ENCODE data around the gene ASXL3.

GRCh38 chr18:33717339-33717738, 139.3 kb downstream of the ASXL3 start:
- TF ChIP-seq NR2C2 (IDR thresholded peaks at IDR 0.05; ENCODE audit: borderline replicate concordance, control insufficient read depth, insufficient read length, low read depth) (no peak), NFYB (IDR thresholded peaks at IDR 0.05; ENCODE audit: insufficient read depth, low read depth, low read length) (no peak), CTCF (IDR thresholded peaks at IDR 0.05 in 2 of 3, conservative IDR thresholded peaks at IDR 0.05 in 1 of 3; ENCODE audit: control insufficient read depth in 2 of 3, extremely low read depth in 1 of 3, insufficient read depth in 1 of 3, low read depth in 3 of 3, low read length in 3 of 3) (no peak), ZBED1 (IDR thresholded peaks at IDR 0.05; ENCODE audit: borderline replicate concordance) (no peak), POLR2AphosphoS2 (IDR thresholded peaks at IDR 0.05; ENCODE audit: low read depth, low read length) (no peak), SPI1 (IDR thresholded peaks at IDR 0.05; ENCODE audit: borderline replicate concordance, insufficient read depth, low read depth, low read length) (no peak), BCL11A (IDR thresholded peaks at IDR 0.05; ENCODE audit: low read depth, low read length) (no peak), JUNB (IDR thresholded peaks at IDR 0.05) (no peak), POLR2AphosphoS5 (IDR thresholded peaks at IDR 0.05; ENCODE audit: low read length) (no peak)

Data from GM12878 (cell line).